Spleen (tissue), 11 donors: ENCODE measurements around the gene DISC1. TPM values are rescaled to one million over a fixed set of nuclear protein-coding genes. Genes with fewer than 3 reads are reported as not detected.

ENCODE experiments used
- DNase-seq: peaks from one replicate; pipeline ENCODE4 v3.0.0-alpha.2; 2020
- H3K27ac ChIP-seq, 8 donors: fragments of 200-600 bp; sonication (generic) in 7 of 8; 1 replicate in 4 of 8; 2 replicates in 4 of 8; pipeline versions ENCODE4 v1.5.0 to v1.8.0; 2016 to 2021; ENCODE audit warnings: inconsistent platforms in 4 of 8, mild to moderate bottlenecking in 4 of 8, moderate library complexity in 1 of 8
- H3K27me3 ChIP-seq, 7 donors: fragments of 200-600 bp; sonication (generic) in 6 of 7; replicated peaks in 1 of 7; 1 replicate in 4 of 7; 2 replicates in 3 of 7; pipeline versions ENCODE4 v1.5.0 to v1.8.0; 2016 to 2021; ENCODE audit warnings: inconsistent platforms in 3 of 7, mild to moderate bottlenecking in 1 of 7
- H3K36me3 ChIP-seq, 6 donors: fragments of 200-600 bp; sonication (generic) in 5 of 6; 1 replicate in 4 of 6; 2 replicates in 2 of 6; pipeline versions ENCODE4 v1.5.0 to v1.8.0; 2016 to 2021; ENCODE audit warnings: inconsistent platforms in 2 of 6
- H3K4me1 ChIP-seq, 6 donors: fragments of 200-600 bp; sonication (generic) in 5 of 6; 1 replicate in 3 of 6; 2 replicates in 3 of 6; pipeline versions ENCODE4 v1.5.0 to v1.8.0; 2016 to 2021; ENCODE audit warnings: inconsistent platforms in 3 of 6
- H3K4me3 ChIP-seq, 8 donors: fragments of 200-600 bp; sonication (generic) in 7 of 8; 1 replicate in 4 of 8; 2 replicates in 4 of 8; pipeline versions ENCODE4 v1.5.0 to v1.8.0; 2016 to 2021; ENCODE audit warnings: inconsistent platforms in 4 of 8, mild to moderate bottlenecking in 4 of 8, moderate library complexity in 2 of 8
- H3K9me3 ChIP-seq, 8 donors: fragments of 200-600 bp; sonication (generic) in 7 of 8; 1 replicate in 4 of 8; 2 replicates in 4 of 8; pipeline versions ENCODE4 v1.5.0 to v1.8.0; 2016 to 2021; ENCODE audit warnings: inconsistent platforms in 4 of 8
- CTCF ChIP-seq, 11 experiments: fragments of 200-600 bp in 7 of 11; fragments of 450-650 bp in 4 of 11; sonication (generic) in 4 of 11; IDR thresholded peaks in 8 of 11; conservative IDR thresholded peaks in 3 of 11; 1 replicate in 7 of 11; 2 replicates in 4 of 11; pipeline versions ENCODE4 v1.4.0 to v1.8.0; 2016 to 2021; ENCODE audit warnings: antibody characterized with exemption in 11 of 11, inconsistent platforms in 4 of 11, mild to moderate bottlenecking in 1 of 11
- POLR2A ChIP-seq, 3 donors: fragments of 450-650 bp; IDR thresholded peaks; one replicate each; pipeline ENCODE4 v1.5.1; 2017; ENCODE audit warnings: antibody characterized with exemption in 3 of 3, mild to moderate bottlenecking in 1 of 3
- POLR2AphosphoS5 ChIP-seq, 3 donors: sonication (generic); formaldehyde crosslinking; IDR thresholded peaks; one replicate each; pipeline ENCODE4 v1.5.1; 2017; ENCODE audit warnings: antibody characterized with exemption in 3 of 3
- WGBS, 5 donors: extraction: QIAGEN DNeasy Blood & Tissue Kit in 3 of 5; methylation state at CpG; one replicate each; pipeline versions ENCODE4 v1.1.5 to v1.1.7; 2013 to 2018; 5-methylcytosine and 5-hydroxymethylcytosine counted together
- intact Hi-C: fragments of 100-400 bp; cut with DNase I; formaldehyde crosslinking; loops from one replicate; pipeline ENCODE4 v1.15.0; 2023; ENCODE audit warnings: low total_unique reads
- polyA plus RNA-seq, 3 donors: library from polyadenylated mRNA; stranded (reverse); fragments of 200-250 nt; gene quantifications; one replicate each; pipeline ENCODE4 v1.2.1, GENCODE V29; 2013
- total RNA-seq, 7 donors: library from RNA; depleted of rRNA in 3 of 7; stranded (reverse); fragments of >200 nt in 3 of 7; fragmentation: NEBNext Ultra II Directional in 4 of 7; extraction: Animal tissue kit (Norgen Biotek cat#: 25700) in 4 of 7; gene quantifications; one replicate each; pipeline versions ENCODE4 v1.1.0 to v1.2.1, GENCODE V29; 2016 to 2021
- donor health status: healthy with polysubstance abuse.
- donor health status: DM: no; HTN: no; CAD: no; lungs with moderate emphysema.
- donor health status: DM: no; HTN: no; CAD: no.
- donor health status: Bipolar disorder and iron deficiency.
- donor health status: healthy.
- donor health status: DM: no; HTN: no; CAD: no.
- donor health status: DM: yes; HTN: yes; CAD: no.

Gene DISC1
- total and polyA plus RNA-seq, 10 donors, result 0.89 to 36.4 (median 24.2) TPM

GRCh38 chr1:231810415-231810814 is 183.8 kb downstream of the DISC1 start:
- Histone ChIP-seq H3K27me3 (no peaks in the 10 kb centered on the region), H3K4me1 (peaks cover 0 to 11% (median 0%) of the 10 kb centered on the region in 6 donors), H3K9me3 (no peaks in the 10 kb centered on the region), H3K27ac (no peak overlapping the region), H3K4me3 (no peak overlapping the region), H3K36me3 (peaks cover 0 to 23% (median 0%) of the 10 kb centered on the region in 6 donors)
- intact Hi-C loops, result no loop called here
- DNase-seq, result no peak
- 91 to 98% (median 95%) methylated on average over 6 of the region's 6 CpGs for WGBS, 5 donors
- no peak for TF ChIP-seq POLR2A (IDR thresholded peaks at IDR 0.05)
- TF ChIP-seq POLR2AphosphoS5 (IDR thresholded peaks at IDR 0.05), result no peak
- TF ChIP-seq CTCF (IDR thresholded peaks at IDR 0.05 in 8 of 11, conservative IDR thresholded peaks at IDR 0.05 in 3 of 11), result no peak

- intact Hi-C loops, result no loop called here
Observed at GRCh38 chr1:231814021-231814420, 187.4 kb downstream of the DISC1 start.

GRCh38 chr1:231814521-231814920 is 187.9 kb downstream of the DISC1 start:
- intact Hi-C loops, result no loop called here
- no peak overlapping the region for H3K4me3 ChIP-seq
- WGBS, 5 donors, result 60 to 70% (median 66%) methylated on average over 4 of the region's 4 CpGs
- H3K4me1 ChIP-seq, result no peaks in the 10 kb centered on the region
- H3K9me3 ChIP-seq, result no peaks in the 10 kb centered on the region
- no peak overlapping the region for H3K27ac ChIP-seq
- no peaks in the 10 kb centered on the region for H3K27me3 ChIP-seq
- no peak for DNase-seq
- TF ChIP-seq POLR2AphosphoS5 (IDR thresholded peaks at IDR 0.05) (no peak), POLR2A (IDR thresholded peaks at IDR 0.05) (no peak), CTCF (IDR thresholded peaks at IDR 0.05 in 8 of 11, conservative IDR thresholded peaks at IDR 0.05 in 3 of 11) (no peak)
- peaks cover 0 to 38% (median 0%) of the 10 kb centered on the region in 6 donors for H3K36me3 ChIP-seq

More at GRCh38 chr1:231814021-231814420, 187.4 kb downstream of the DISC1 start:
- H3K4me3 ChIP-seq, result no peak overlapping the region
- no peak for DNase-seq
- H3K36me3 ChIP-seq, result peaks cover 0 to 33% (median 0%) of the 10 kb centered on the region in 6 donors
- TF ChIP-seq POLR2A (IDR thresholded peaks at IDR 0.05) (no peak), POLR2AphosphoS5 (IDR thresholded peaks at IDR 0.05) (no peak), CTCF (IDR thresholded peaks at IDR 0.05 in 8 of 11, conservative IDR thresholded peaks at IDR 0.05 in 3 of 11) (no peak)
- no peak overlapping the region for H3K27ac ChIP-seq
- no peaks in the 10 kb centered on the region for H3K27me3 ChIP-seq
- H3K9me3 ChIP-seq, result no peaks in the 10 kb centered on the region
- WGBS, 5 donors, result 35 to 56% (median 42%) methylated on average over 2 of the region's 2 CpGs
- H3K4me1 ChIP-seq, result peaks cover 0 to 3% (median 0%) of the 10 kb centered on the region in 6 donors

GRCh38 chr1:231817801-231818200 is 191.2 kb downstream of the DISC1 start:
- no peak for TF ChIP-seq CTCF (IDR thresholded peaks at IDR 0.05 in 8 of 11, conservative IDR thresholded peaks at IDR 0.05 in 3 of 11)
- TF ChIP-seq POLR2A (IDR thresholded peaks at IDR 0.05), result no peak
- no peak for TF ChIP-seq POLR2AphosphoS5 (IDR thresholded peaks at IDR 0.05)
- WGBS, 5 donors, result 95 to 99% (median 97%) methylated on average over 2 of the region's 2 CpGs
- Histone ChIP-seq H3K36me3 (peaks cover 0 to 37% (median 0%) of the 10 kb centered on the region in 6 donors), H3K27me3 (no peaks in the 10 kb centered on the region), H3K4me3 (no peak overlapping the region), H3K27ac (no peak overlapping the region), H3K4me1 (no peaks in the 10 kb centered on the region), H3K9me3 (no peaks in the 10 kb centered on the region)
- no peak for DNase-seq
- intact Hi-C loops, result no loop called here
